Lower lobe of right lung (tissue), 2 donors: ENCODE results near the gene MAFB. TPM values are rescaled to one million over a fixed set of nuclear protein-coding genes. Genes with fewer than 3 reads are reported as not detected.

Source experiments
- ATAC-seq, 2 donors: fragments of 200-7000 bp; cut with Tn5 transposase; one replicate each; pipeline ENCODE4 v1.9.1; 2020 to 2022; ENCODE audit warnings: mild to moderate bottlenecking in 2 of 2, moderate library complexity in 2 of 2
- DNase-seq: peaks from one replicate; pipeline ENCODE4 v3.0.0-alpha.2; 2020
- H3K27ac ChIP-seq: fragments of 200-600 bp; one replicate; pipeline ENCODE4 v1.8.0; 2022
- H3K27me3 ChIP-seq: fragments of 200-600 bp; one replicate; pipeline ENCODE4 v1.8.0; 2022; ENCODE audit warnings: low read depth
- H3K36me3 ChIP-seq: fragments of 200-600 bp; one replicate; pipeline ENCODE4 v1.8.0; 2022; ENCODE audit warnings: mild to moderate bottlenecking
- H3K4me1 ChIP-seq: fragments of 200-600 bp; one replicate; pipeline ENCODE4 v1.8.0; 2022
- H3K4me3 ChIP-seq: fragments of 200-600 bp; one replicate; pipeline ENCODE4 v1.8.0; 2022; ENCODE audit warnings: mild to moderate bottlenecking
- H3K9me3 ChIP-seq: fragments of 200-600 bp; one replicate; pipeline ENCODE4 v1.8.0; 2022
- intact Hi-C: fragments of 100-400 bp; cut with DNase I; formaldehyde crosslinking; loops from one replicate; pipeline ENCODE4 v1.11.0; 2022
- total RNA-seq: library from RNA; stranded (reverse); fragmentation: NEBNext Ultra II Directional; extraction: Animal tissue kit (Norgen Biotek cat#: 25700); gene quantifications from one replicate; pipeline ENCODE4 v1.2.1, GENCODE V29; 2021
- TF ChIP-seq, protein P1 (sequence below): fragments of 200-600 bp; IDR thresholded peaks from one replicate; pipeline ENCODE4 v1.8.0; 2022; ENCODE audit warnings: antibody characterized with exemption, mild to moderate bottlenecking
- donor health status: DM: no; HTN: yes; CAD: no; lungs with severe emphysema.

Gene MAFB
- total RNA-seq, 1 donor from 2014 or later: 63.3 TPM

DNA sequence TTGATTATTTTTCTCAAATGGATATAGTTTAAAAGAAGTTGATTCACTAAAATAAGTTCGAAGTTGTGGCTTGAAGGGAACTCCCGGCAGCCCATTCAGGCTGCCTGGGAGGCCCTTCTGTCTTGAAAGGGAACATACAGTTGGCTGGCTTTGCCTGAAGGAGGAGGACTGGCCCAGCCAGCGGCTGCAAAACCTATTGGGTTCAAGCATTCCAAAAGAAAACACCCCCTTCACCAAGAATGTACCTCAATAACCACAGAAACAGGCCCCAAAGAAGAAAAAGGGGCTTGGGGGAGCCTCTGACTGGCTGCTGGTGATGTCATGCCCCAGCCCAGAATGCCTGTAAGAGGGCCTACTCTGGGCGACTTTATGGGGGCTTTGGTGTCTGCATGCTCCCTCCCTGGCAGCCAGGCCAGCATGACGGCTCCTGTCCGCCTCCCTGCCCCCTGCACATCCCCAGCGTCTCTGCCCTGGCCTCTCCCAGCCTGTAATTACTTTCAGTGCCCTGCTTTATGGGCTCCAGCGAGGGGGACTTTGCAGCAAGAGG, 36.5 kb downstream of the MAFB start:
- ATAC-seq: no peak
- TF ChIP-seq, protein P1, sequence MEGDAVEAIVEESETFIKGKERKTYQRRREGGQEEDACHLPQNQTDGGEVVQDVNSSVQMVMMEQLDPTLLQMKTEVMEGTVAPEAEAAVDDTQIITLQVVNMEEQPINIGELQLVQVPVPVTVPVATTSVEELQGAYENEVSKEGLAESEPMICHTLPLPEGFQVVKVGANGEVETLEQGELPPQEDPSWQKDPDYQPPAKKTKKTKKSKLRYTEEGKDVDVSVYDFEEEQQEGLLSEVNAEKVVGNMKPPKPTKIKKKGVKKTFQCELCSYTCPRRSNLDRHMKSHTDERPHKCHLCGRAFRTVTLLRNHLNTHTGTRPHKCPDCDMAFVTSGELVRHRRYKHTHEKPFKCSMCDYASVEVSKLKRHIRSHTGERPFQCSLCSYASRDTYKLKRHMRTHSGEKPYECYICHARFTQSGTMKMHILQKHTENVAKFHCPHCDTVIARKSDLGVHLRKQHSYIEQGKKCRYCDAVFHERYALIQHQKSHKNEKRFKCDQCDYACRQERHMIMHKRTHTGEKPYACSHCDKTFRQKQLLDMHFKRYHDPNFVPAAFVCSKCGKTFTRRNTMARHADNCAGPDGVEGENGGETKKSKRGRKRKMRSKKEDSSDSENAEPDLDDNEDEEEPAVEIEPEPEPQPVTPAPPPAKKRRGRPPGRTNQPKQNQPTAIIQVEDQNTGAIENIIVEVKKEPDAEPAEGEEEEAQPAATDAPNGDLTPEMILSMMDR: no peak
- H3K27me3 ChIP-seq: no peaks in the 10 kb centered on the region
- H3K9me3 ChIP-seq: no peaks in the 10 kb centered on the region
- intact Hi-C loops: no loop called here
- peaks cover 4% of the 10 kb centered on the region for H3K4me1 ChIP-seq
- no peaks in the 10 kb centered on the region for H3K36me3 ChIP-seq
- H3K4me3 ChIP-seq: no peak overlapping the region
- no peak overlapping the region for H3K27ac ChIP-seq
- DNase-seq: no peak

GRCh38 chr20:40651151-40651550, 37.9 kb downstream of the MAFB start:
- TF ChIP-seq, protein P1: no peak
- Histone ChIP-seq H3K27me3 (no peaks in the 10 kb centered on the region), H3K4me1 (peaks cover 10% of the 10 kb centered on the region), H3K36me3 (no peaks in the 10 kb centered on the region), H3K9me3 (no peaks in the 10 kb centered on the region), H3K27ac (no peak overlapping the region), H3K4me3 (no peak overlapping the region)
- ATAC-seq (no peak), DNase-seq (no peak)
- intact Hi-C loops: no loop called here

DNA sequence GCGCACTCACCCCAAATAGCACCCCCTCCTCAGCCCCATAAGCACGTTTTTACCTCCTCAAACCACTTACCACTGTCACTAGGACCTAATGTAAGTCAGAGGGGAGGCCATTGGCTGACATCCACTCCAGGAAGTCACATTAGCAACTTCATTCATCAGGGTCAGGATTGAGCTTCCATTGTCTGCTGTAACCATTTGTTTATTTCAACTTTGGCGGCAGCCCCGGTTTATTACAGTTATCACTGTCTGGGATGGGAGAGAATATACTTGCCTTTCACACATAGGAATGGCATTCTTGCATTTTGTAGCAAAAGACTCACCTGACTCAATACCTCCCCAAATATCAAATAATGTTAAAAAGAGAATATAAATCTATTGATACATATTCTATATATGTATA, 38.3 kb downstream of the MAFB start:
- H3K4me3 ChIP-seq: no peak overlapping the region
- H3K36me3 ChIP-seq: no peaks in the 10 kb centered on the region
- intact Hi-C loops: no loop called here
- no peak for DNase-seq
- peaks cover 12% of the 10 kb centered on the region for H3K4me1 ChIP-seq
- H3K27ac ChIP-seq: no peak overlapping the region
- H3K27me3 ChIP-seq: no peaks in the 10 kb centered on the region
- no peaks in the 10 kb centered on the region for H3K9me3 ChIP-seq
- TF ChIP-seq, protein P1: no peak
- ATAC-seq: no peak

GRCh38 chr20:40648210-40649072, 40.6 kb downstream of the MAFB start:
- Histone ChIP-seq H3K9me3 (no peaks in the 10 kb centered on the region), H3K27ac (no peak overlapping the region), H3K4me3 (no peak overlapping the region), H3K36me3 (no peaks in the 10 kb centered on the region), H3K27me3 (no peaks in the 10 kb centered on the region), H3K4me1 (peaks cover 20% of the 10 kb centered on the region)
- TF ChIP-seq, protein P1: no peak
- DNase-seq (no peak), ATAC-seq (no peak)
- intact Hi-C loops: no loop called here

DNA sequence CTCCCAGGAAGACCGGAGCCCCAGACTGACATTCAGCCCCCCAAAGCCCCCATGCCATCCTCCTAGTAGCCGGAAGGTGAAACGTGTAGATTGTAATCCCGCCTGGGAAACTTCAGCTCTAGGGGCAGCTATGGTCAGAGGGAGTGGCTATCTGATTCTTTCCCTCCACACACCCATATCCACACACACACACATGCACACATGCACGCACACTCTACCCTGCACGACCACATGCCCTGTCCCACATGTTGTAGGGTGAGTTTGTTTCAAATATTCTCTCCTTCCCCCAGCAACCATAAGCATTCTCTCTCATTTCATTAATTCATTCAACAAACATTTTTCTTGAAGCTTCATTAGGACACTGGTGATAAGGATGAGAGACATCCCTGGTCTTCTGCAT, 42.2 kb downstream of the MAFB start:
- intact Hi-C loops: no loop called here
- peaks cover 20% of the 10 kb centered on the region for H3K4me1 ChIP-seq
- H3K9me3 ChIP-seq: no peaks in the 10 kb centered on the region
- no peaks in the 10 kb centered on the region for H3K36me3 ChIP-seq
- DNase-seq (no peak), ATAC-seq (no peak)
- H3K27me3 ChIP-seq: no peaks in the 10 kb centered on the region
- H3K4me3 ChIP-seq: no peak overlapping the region
- TF ChIP-seq, protein P1: no peak
- no peak overlapping the region for H3K27ac ChIP-seq
